A549 treated with CpdA at 1 μM for 4 hours (cell line): ENCODE results near the gene TSPAN2. TPM values are rescaled to one million over a fixed set of nuclear protein-coding genes. Genes with fewer than 3 reads are reported as not detected.

Source experiments
- total RNA-seq: library from RNA; stranded (reverse); fragments of 200-300 nt; extraction: Qiagen RNA extraction; gene quantifications from 5 replicates; pipeline ENCODE4 v1.2.3, GENCODE V29; 2022; ENCODE audit warnings: low read depth

TSPAN2 gene
- total RNA-seq, result 0.63 to 1.3 TPM (median 1.2 TPM) in 5 replicates

DNA sequence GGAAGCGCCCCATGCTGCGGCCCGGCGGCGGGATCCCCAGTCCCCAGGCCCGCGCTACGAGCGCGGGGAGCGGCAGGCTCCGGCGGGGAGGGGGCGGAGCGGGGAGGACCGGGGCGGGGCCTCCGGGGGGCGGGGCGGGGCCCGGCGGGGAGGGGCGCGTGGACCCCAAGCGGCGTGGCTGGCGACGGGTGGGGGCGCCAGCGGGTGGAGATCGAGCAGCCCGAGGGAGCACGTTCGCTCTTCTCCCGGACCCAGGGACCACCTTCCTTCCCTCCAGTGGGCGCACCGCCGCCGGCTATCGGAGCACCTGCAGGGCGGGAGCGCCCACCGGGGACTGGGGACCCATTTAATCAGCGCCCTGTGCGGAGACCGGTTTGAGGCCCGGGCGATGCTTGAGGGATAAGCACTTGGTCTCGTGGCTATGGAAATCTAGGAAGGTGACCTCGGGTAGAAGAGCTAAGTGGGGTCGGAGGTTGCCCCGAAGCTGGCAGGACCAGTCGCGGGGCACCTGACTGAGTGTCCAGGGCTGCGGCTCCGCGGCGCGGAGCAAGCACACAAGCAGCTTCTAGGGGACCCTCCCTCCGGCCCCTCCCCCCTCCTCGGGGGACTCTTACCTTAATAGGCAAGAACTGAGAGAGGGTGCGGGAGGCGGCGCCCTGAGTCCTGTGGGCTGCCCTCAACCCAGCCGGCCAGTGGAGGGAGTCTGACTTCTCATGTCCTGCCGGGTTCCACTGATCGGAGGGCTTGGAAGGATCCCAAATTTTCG lies at the start of gene TSPAN2:
TSPAN2 (minus strand) TSS at position 84 of the 766 bp plus-strand sequence; CDS start at position 13, 71 bp downstream.

DNA sequence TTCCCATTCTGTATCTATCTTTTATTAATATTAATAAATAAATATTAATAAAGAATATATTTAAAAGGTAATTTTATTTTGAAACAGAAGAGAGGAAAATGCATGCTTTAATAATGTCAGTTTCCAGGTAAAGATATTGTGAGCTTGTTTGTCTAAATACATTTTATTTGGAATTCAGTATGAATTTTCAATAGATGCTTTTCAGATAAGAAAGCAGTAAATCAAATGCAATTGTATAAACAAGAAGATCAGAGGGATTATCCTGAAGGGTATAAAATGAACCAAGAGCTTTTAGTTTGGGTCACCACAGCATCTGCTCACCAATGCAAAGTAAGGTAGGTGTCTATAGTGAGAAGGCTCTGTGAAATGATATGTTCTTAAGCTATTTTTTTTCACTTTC lies 59.8 kb downstream of the TSPAN2 start, which contains the start of gene TSHB:
TSHB (plus strand) TSS at position 301 of the 400 bp plus-strand sequence. CDS start 3,537 bp downstream, outside the sequence.

Other genes starting within 250 kb of the TSPAN2 start
- gene SYCP1, start 234.6 kb downstream of the TSPAN2 start, total RNA-seq, result not detected in 5 replicates
- gene TSHB, start 59.7 kb downstream of the TSPAN2 start, total RNA-seq, result not detected in 5 replicates
- gene NGF, start 248.7 kb upstream of the TSPAN2 start, total RNA-seq, result 2.3 to 4.9 TPM (median 4.0 TPM) in 5 replicates